ENCODE measurements around the gene DOCK2. TPM values are rescaled to one million over a fixed set of nuclear protein-coding genes. Genes with fewer than 3 reads are reported as not detected.

The DOCK2 gene
- total and polyA plus RNA-seq, 9 of the 15 experiments (the other 6 are each of a cell fraction or from before 2014, with no cell fraction given): 4.5 to 42.6 (median 20.5) TPM

DNA sequence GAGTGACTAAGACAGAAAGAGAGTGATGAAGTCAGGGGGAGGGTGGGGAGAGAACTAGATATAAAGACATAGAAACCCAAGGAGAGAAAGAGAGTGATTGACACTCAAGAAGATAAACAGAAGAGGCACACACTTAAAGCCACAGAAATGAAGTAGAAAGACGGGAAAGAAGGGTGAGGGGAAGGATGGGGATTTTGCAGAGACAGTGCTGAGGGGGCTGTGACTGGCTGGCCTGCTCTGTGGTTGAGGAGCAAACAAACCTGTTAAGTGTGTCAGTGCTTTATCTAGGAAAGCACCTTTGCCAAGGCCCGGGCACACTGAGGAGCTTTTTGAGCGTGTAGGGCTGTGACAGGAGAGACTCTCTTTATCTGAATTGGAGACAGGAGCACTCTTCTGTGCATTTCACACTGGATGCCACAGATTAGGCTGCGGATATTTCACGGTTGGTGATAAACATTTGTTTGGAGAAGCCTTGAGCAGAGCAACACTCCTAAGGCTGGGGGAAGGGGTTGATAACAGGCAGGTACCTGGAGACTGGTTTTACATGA, 109.1 kb downstream of the DOCK2 start (continued):
- TF ChIP-seq, protein P1, sequence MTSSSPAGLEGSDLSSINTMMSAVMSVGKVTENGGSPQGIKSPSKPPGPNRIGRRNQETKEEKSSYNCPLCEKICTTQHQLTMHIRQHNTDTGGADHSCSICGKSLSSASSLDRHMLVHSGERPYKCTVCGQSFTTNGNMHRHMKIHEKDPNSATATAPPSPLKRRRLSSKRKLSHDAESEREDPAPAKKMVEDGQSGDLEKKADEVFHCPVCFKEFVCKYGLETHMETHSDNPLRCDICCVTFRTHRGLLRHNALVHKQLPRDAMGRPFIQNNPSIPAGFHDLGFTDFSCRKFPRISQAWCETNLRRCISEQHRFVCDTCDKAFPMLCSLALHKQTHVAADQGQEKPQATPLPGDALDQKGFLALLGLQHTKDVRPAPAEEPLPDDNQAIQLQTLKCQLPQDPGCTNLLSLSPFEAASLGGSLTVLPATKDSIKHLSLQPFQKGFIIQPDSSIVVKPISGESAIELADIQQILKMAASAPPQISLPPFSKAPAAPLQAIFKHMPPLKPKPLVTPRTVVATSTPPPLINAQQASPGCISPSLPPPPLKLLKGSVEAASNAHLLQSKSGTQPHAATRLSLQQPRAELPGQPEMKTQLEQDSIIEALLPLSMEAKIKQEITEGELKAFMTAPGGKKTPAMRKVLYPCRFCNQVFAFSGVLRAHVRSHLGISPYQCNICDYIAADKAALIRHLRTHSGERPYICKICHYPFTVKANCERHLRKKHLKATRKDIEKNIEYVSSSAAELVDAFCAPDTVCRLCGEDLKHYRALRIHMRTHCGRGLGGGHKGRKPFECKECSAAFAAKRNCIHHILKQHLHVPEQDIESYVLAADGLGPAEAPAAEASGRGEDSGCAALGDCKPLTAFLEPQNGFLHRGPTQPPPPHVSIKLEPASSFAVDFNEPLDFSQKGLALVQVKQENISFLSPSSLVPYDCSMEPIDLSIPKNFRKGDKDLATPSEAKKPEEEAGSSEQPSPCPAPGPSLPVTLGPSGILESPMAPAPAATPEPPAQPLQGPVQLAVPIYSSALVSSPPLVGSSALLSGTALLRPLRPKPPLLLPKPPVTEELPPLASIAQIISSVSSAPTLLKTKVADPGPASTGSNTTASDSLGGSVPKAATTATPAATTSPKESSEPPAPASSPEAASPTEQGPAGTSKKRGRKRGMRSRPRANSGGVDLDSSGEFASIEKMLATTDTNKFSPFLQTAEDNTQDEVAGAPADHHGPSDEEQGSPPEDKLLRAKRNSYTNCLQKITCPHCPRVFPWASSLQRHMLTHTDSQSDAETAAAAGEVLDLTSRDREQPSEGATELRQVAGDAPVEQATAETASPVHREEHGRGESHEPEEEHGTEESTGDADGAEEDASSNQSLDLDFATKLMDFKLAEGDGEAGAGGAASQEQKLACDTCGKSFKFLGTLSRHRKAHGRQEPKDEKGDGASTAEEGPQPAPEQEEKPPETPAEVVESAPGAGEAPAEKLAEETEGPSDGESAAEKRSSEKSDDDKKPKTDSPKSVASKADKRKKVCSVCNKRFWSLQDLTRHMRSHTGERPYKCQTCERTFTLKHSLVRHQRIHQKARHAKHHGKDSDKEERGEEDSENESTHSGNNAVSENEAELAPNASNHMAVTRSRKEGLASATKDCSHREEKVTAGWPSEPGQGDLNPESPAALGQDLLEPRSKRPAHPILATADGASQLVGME (CRISPR knock-in tag; IDR thresholded peaks at IDR 0.05): no peak
- TF ChIP-seq ZNF561 (CRISPR knock-in tag; conservative IDR thresholded peaks at IDR 0.05) (no peak), RBM15 (IDR thresholded peaks at IDR 0.05; ENCODE audit: insufficient read depth, low read length) (no peak), CBX2 (IDR thresholded peaks at IDR 0.05; ENCODE audit: insufficient read depth, low read length, poor library complexity, severe bottlenecking) (no peak), RBM34 (IDR thresholded peaks at IDR 0.05; ENCODE audit: borderline replicate concordance, insufficient read depth, low read length) (no peak), ZZZ3 (IDR thresholded peaks at IDR 0.05) (no peak), BCL6 (CRISPR knock-in tag; IDR thresholded peaks at IDR 0.05) (no peak), ZNF76 (CRISPR knock-in tag; IDR thresholded peaks at IDR 0.05; ENCODE audit: borderline replicate concordance) (no peak), FOS (IDR thresholded peaks at IDR 0.05; ENCODE audit: extremely low read depth, insufficient read length) (no peak), RFX7 (CRISPR knock-in tag; IDR thresholded peaks at IDR 0.05) (no peak), GABPA (tag; conservative IDR thresholded peaks at IDR 0.05; ENCODE audit: low read depth) (no peak), FOXM1 (IDR thresholded peaks at IDR 0.05; ENCODE audit: low read depth) (peak; percentile 85), FOXM1 (CRISPR knock-in tag; IDR thresholded peaks at IDR 0.05; ENCODE audit: low read depth) (no peak), CREM (IDR thresholded peaks at IDR 0.05; ENCODE audit: low read depth) (no peak; the same call in 1 of the 2 replicates), ZNF507 (tag; conservative IDR thresholded peaks at IDR 0.05) (no peak), ZNF197 (CRISPR knock-in tag; IDR thresholded peaks at IDR 0.05; ENCODE audit: low read depth) (no peak), MXI1 (IDR thresholded peaks at IDR 0.05; ENCODE audit: low read depth, low read length) (no peak), FOXK1 (CRISPR knock-in tag; IDR thresholded peaks at IDR 0.05; ENCODE audit: borderline replicate concordance) (no peak), KLF13 (tag; IDR thresholded peaks at IDR 0.05; ENCODE audit: borderline replicate concordance, low read depth) (no peak), ZNF589 (CRISPR knock-in tag; IDR thresholded peaks at IDR 0.05; ENCODE audit: low read depth) (no peak)
- TF ChIP-seq, protein P2, sequence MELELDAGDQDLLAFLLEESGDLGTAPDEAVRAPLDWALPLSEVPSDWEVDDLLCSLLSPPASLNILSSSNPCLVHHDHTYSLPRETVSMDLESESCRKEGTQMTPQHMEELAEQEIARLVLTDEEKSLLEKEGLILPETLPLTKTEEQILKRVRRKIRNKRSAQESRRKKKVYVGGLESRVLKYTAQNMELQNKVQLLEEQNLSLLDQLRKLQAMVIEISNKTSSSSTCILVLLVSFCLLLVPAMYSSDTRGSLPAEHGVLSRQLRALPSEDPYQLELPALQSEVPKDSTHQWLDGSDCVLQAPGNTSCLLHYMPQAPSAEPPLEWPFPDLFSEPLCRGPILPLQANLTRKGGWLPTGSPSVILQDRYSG (tag; conservative IDR thresholded peaks at IDR 0.05; ENCODE audit: low read depth): no peak
- TF ChIP-seq, protein P3, sequence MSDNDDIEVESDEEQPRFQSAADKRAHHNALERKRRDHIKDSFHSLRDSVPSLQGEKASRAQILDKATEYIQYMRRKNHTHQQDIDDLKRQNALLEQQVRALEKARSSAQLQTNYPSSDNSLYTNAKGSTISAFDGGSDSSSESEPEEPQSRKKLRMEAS (CRISPR knock-in tag; IDR thresholded peaks at IDR 0.05): no peak

All from K562 (cell line).